GM21381 (cell line): Measurements from ENCODE around the gene PEX14.

ENCODE experiments used
- ATAC-seq: cut with Tn5 transposase; IDR thresholded peaks from one replicate; pipeline ENCODE4 v1.9.1; 2021; ENCODE audit warnings: mild to moderate bottlenecking, moderate library complexity; ENCODE audit not compliant: unreplicated experiment

PEX14 gene

GRCh38 chr1:10678402-10678801 is 203.7 kb downstream of the PEX14 start:
- ATAC-seq = no peak

GRCh38 chr1:10678852-10679251 is 204.1 kb downstream of the PEX14 start:
- no peak for ATAC-seq

- ATAC-seq = no peak
These were observed 204.9 kb downstream of the PEX14 start for GRCh38 chr1:10679496-10680220.
